Glomerular endothelial cell (primary cell): ENCODE measurements around the gene RAD51. TPM values are rescaled to one million over a fixed set of nuclear protein-coding genes. Genes with fewer than 3 reads are reported as not detected.

Experiments used
- DNase-seq: peaks from one replicate; pipeline ENCODE4 v3.0.0-alpha.2; 2011; ENCODE audit warnings: low read depth, low spot score; ENCODE audit errors: extremely low read depth
- total RNA-seq: library from RNA; depleted of rRNA; stranded (reverse); fragments of >200 nt; gene quantifications from 2 replicates; pipeline ENCODE4 v1.2.3, GENCODE V29; 2015

The RAD51 gene
- total RNA-seq, 1 donor from 2014 or later: 4.7 TPM

- no peak for DNase-seq
Measured at GRCh38 chr15:40759961-40760360, 65.0 kb downstream of the RAD51 start.

GRCh38 chr15:40762919-40763800 lies 68.2 kb downstream of the RAD51 start:
- no peak for DNase-seq

- DNase-seq: no peak
Measured at GRCh38 chr15:40763801-40764628, 69.0 kb downstream of the RAD51 start, which contains the start of gene GCHFR. Gene GCHFR, plus strand, starts transcription at chr15:40764068. Its CDS starts 113 bp downstream, at chr15:40764181.

GRCh38 chr15:40764629-40765103 lies 69.7 kb downstream of the RAD51 start:
- no peak for DNase-seq

GRCh38 chr15:40766194-40766815 lies 71.3 kb downstream of the RAD51 start:
- DNase-seq: no peak

GRCh38 chr15:40766906-40767837 lies 72.2 kb downstream of the RAD51 start:
- DNase-seq: no peak

- DNase-seq: no peak
Measured at GRCh38 chr15:40767838-40768500, 73.0 kb downstream of the RAD51 start.

- no peak for DNase-seq
Measured at GRCh38 chr15:40768521-40769273, 73.7 kb downstream of the RAD51 start.

GRCh38 chr15:40769274-40770146 lies 74.5 kb downstream of the RAD51 start, which contains the start of gene C15orf62:
Gene C15orf62, plus strand, starts transcription at chr15:40769980. Its CDS starts 516 bp downstream, at chr15:40770496.
- no peak for DNase-seq

- no peak for DNase-seq
Measured at GRCh38 chr15:40770147-40770721, 75.3 kb downstream of the RAD51 start.

GRCh38 chr15:40771242-40771641 lies 76.3 kb downstream of the RAD51 start:
- DNase-seq: no peak

- no peak for DNase-seq
Measured at GRCh38 chr15:40772014-40772413, 77.0 kb downstream of the RAD51 start.

GRCh38 chr15:40773496-40773895 lies 78.5 kb downstream of the RAD51 start:
- no peak for DNase-seq

GRCh38 chr15:40773902-40774301 lies 78.9 kb downstream of the RAD51 start:
- DNase-seq: no peak

GRCh38 chr15:40775007-40775406 lies 80.0 kb downstream of the RAD51 start:
- no peak for DNase-seq

GRCh38 chr15:40775740-40776536 lies 81.0 kb downstream of the RAD51 start:
- no peak for DNase-seq
